HS-5 (cell line): ENCODE results near the gene FBXW8.
"Not testable (repeated sequence)": the region's sequence is repeated elsewhere in the genome, so short reads cannot be mapped to it uniquely, and the experiment has no call there.

ENCODE experiments used
- DNase-seq: peaks from one replicate; pipeline ENCODE4 v3.0.0-alpha.2; 2012; ENCODE audit warnings: low read depth

FBXW8 gene

DNA sequence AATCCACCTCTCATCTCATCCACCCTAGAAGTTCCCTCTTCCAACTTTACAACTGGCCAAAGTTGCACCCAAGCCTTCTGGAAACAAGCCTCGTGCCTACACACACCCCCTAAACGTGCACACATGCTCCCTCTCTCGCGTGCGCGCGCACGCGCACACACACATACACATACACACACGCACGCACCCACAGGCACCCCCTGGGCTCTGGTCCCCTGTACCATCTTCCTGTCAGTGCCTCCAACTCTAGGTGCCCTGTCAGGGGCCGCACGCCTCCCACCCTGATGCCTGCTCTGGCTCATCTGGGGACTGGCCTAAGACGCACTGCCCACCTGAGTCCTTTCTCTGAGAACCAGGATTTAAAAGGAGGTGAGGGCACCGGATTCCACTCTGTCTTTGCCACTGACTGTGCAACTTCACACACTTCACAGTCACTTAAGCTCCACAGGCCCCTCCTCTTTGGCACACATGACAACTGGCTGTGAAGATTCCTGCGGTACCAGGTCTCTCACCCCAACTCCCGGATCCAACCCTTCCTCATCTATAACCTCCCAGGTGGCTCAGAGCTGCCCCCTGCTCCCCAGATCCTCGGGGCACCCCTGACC, 142.9 kb downstream of the FBXW8 start:
- no peak for DNase-seq

- DNase-seq: no peak
Observed at GRCh38 chr12:117054279-117054678, 143.5 kb downstream of the FBXW8 start.

DNA sequence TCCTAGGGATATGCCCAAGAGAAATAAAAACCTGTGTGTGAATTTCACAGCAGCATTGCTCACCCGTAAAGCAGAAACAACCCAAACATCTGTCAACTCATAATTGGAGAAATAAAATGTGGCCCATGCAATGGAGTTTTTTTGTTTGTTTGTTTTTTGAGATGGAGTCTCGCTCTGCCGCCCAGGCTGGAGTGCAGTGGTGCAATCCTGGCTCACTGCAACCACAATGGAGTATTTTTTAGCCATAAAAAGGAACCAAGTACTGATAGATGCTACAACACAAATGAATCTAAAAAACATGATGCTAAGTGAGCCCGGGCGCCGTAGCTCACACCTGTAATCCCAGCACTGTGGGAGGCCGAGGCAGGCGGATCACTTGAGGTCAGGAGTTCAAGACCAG, 146.9 kb downstream of the FBXW8 start:
- DNase-seq: not testable (repeated sequence)

GRCh38 chr12:117058442-117059072, 147.8 kb downstream of the FBXW8 start:
- DNase-seq: no peak

- DNase-seq: no peak
Observed at GRCh38 chr12:117059156-117059555, 148.4 kb downstream of the FBXW8 start.

GRCh38 chr12:117060246-117060928, 149.6 kb downstream of the FBXW8 start:
- DNase-seq: no peak

DNA sequence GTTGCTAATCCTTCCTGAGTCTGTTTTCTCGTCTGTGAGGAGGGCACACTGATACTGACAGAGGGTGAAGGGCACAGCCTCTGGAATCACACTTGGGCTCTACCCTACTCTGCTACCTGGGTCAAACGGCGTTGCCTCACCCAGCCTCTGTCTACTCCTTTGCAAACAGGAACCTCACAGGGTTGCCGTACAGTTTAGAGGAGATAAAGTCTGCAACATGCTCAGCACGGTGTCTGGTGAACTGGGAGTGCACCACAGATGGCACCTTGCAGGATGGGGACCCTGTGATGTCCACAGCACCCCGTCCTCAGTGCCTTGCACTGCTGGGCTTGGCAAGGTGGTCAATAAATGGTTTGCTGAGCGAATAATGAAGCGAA, 150.2 kb downstream of the FBXW8 start:
- no peak for DNase-seq

GRCh38 chr12:117061555-117062079, 150.9 kb downstream of the FBXW8 start:
- no peak for DNase-seq

GRCh38 chr12:117063162-117063911, 152.6 kb downstream of the FBXW8 start:
- DNase-seq: no peak

- DNase-seq: no peak
Observed at GRCh38 chr12:117064049-117064448, 153.3 kb downstream of the FBXW8 start.

- no peak for DNase-seq
Observed at GRCh38 chr12:117064596-117064995, 153.8 kb downstream of the FBXW8 start.

DNA sequence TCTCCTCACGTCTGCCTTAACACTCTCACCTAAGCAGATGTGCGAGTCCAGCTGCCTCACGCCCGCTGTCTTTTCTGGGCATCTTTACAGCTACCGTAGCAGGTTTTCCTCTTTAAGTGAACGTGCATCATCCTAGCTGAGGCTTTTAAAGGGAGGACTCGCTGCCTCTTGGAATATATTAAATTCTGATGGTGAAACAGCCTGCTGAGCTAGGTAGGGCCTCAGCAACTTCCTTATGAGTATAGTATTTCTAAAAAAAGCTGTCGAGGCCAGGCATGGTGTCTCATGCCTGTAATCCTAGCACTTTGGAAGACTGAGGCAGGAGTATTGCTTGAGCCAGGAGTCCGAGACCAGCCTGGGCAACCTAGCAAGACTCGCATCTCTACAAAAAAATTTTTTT, 156.3 kb downstream of the FBXW8 start:
- DNase-seq: no peak

DNA sequence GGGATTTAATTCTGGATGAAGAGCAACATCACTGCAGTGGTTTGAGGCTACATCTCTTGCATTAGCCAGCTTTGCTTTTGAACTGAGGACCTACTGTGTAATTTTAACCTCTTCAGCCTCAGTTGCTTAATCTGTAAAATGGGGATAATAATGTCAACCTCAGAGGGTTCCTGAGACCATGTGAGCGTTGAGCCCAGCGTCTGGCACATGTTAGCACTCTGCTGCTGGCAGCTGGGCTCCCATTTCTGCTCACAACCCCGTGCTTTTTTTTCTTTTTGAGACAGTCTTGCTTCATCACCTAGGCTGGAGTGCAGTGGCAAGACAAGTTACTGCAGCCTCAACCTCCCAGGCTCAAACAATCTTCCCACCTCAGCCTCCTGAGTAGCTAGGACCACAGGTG, 156.9 kb downstream of the FBXW8 start:
- no peak for DNase-seq

DNA sequence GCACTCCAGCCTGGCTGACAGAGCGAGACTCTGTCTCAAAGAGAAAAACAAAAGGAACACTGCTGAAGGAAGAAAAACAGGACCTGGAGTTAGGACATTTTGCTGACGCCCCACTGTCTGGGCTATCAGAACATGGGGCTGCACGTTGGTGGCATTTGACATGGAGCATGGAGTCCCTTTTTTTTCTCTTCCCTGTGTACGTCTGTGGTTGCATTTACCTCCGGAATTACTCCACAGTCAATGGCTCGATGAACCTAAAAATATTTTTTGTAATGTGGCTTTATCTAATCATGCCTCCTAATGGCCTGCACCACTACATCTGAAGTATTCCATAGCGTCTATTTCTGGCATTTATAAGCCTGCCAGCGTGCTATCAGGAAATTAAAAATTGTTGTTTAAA, 157.7 kb downstream of the FBXW8 start:
- no peak for DNase-seq

- no peak for DNase-seq
Observed at GRCh38 chr12:117069101-117069797, 158.5 kb downstream of the FBXW8 start.

GRCh38 chr12:117069926-117070900, 159.5 kb downstream of the FBXW8 start:
- no peak for DNase-seq

DNA sequence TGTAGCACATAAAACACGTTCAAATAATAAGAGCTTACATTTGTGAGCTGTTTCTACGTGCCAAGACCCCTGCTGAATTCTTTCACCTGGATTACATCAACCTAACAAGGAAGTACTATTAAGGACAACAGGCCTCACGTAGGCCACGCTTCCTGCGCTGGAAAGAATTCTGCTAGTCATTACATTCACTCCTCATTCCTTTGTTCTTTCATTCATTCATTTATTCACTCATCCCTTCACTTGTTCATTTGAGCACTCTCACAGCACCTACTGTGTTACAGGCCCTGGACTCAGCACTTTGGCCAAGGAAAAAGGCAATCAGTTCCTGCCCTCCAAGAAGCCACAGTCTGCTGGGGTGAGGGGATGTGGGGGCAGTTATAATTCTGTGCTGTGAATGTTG, 160.3 kb downstream of the FBXW8 start:
- no peak for DNase-seq

GRCh38 chr12:117072106-117072505, 161.4 kb downstream of the FBXW8 start:
- DNase-seq: no peak

DNA sequence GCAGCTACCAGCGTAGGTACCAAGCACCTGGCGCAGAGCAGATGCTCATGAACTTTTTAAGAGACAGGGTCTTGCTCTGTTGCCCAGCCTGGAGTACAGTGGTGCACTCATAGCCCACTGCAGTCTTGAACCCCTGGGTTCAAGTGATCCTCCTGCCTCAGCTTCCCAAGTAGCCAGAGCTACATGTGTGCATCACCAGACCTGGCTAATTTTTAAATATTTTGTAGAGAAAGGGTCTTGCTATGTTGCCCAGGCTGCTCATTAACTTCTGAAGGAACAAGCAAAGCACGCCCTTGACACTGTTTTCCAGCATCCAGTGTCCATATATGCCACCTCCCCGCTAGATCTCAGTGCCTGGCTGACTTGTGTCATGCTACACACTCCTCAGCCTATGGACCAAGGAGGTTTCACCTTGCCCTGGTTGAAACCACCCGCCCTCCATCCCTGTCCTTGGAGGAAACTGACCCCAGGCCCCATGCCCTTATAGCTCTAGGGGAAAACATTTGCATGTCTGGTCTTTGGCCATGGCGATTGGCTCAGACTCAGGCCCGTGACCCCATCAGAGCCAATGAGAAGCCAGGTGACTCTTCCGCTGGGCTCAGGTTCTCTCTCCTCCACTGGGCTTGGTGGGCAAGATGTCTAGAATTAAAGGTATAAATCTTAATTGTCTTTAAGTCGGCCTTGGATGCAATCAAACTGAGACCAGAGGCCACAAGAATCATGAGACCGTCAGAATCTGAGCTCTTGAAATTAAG, 162.2 kb downstream of the FBXW8 start:
- no peak for DNase-seq

- no peak for DNase-seq
Observed at GRCh38 chr12:117073611-117074010, 162.9 kb downstream of the FBXW8 start.
